ENCODE data around the gene SLC7A5.
"Not testable (repeated sequence)": the region's sequence is repeated elsewhere in the genome, so short reads cannot be mapped to it uniquely, and the experiment has no call there.

GRCh38 chr16:87869061-87869878, at the start of gene SLC7A5:
- TF ChIP-seq CTCF (IDR thresholded peaks at IDR 0.05) (peak in 1 of 4 experiments; percentile 12), POLR2A (IDR thresholded peaks at IDR 0.05) (peak; percentile 64 to 88), POLR2AphosphoS5 (IDR thresholded peaks at IDR 0.05) (peak; percentile 33)
- TF ChIP-seq EP300 (IDR thresholded peaks at IDR 0.05): not testable (repeated sequence)
